Caco-2 (cell line): ENCODE results near the gene NMNAT1. TPM values are rescaled to one million over a fixed set of nuclear protein-coding genes. Genes with fewer than 3 reads are reported as not detected.

Experiments used
- BruUV-seq: library from RNA; stranded (reverse); fragments of 400-500 nt; replicated peaks from 2 replicates; lab custom pipeline; 2021; lab: Mats Ljungman, UMichigan
- CTCF ChIA-PET: fragments of 300-600 bp; sonication (Branson Sonifier 250); formaldehyde crosslinking; loops from one replicate; lab custom pipeline; 2022; ENCODE audit warnings: antibody characterized with exemption; lab: Charles Lee
- POLR2A ChIA-PET: fragments of 300-600 bp; sonication (Branson Sonifier 250); formaldehyde crosslinking; loops from one replicate; lab custom pipeline; 2022; ENCODE audit warnings: antibody characterized with exemption; lab: Charles Lee
- DNase-seq, 2 experiments: peaks; one replicate each; pipeline versions ENCODE4 v3.0.0 to v3.0.0-alpha.2; 2020 to 2022
- H3K27me3 ChIP-seq: replicated peaks from 2 replicates; pipeline ENCODE4 v1.6.0; 2011; ENCODE audit warnings: low read length; ENCODE audit not compliant: control insufficient read depth, insufficient read depth
- H3K36me3 ChIP-seq: 2 replicates; pipeline ENCODE4 v1.5.1; 2011; ENCODE audit warnings: low read length; ENCODE audit not compliant: control insufficient read depth, insufficient read depth
- H3K4me1 ChIP-seq: fragments of 250-450 bp; sonication (Bioruptor Pico); 2 replicates; pipeline ENCODE4 v1.5.1; 2020; ENCODE audit warnings: mild to moderate bottlenecking
- H3K4me3 ChIP-seq: 2 replicates; pipeline ENCODE4 v1.5.1; 2011; ENCODE audit warnings: low read depth, mild to moderate bottlenecking, control low read depth, low read length
- H3K9me3 ChIP-seq: fragments of 250-450 bp; sonication (Bioruptor Pico); 2 replicates; pipeline ENCODE4 v1.5.1; 2020; ENCODE audit warnings: mild to moderate bottlenecking, moderate library complexity
- H3K27ac Mint-ChIP-seq: one replicate; pipeline ENCODE4 v1.8.0; 2022; ENCODE audit warnings: mixed read lengths; ENCODE audit not compliant: unreplicated experiment
- H3K27me3 Mint-ChIP-seq: one replicate; pipeline ENCODE4 v1.8.0; 2022; ENCODE audit warnings: mixed read lengths; ENCODE audit not compliant: insufficient read depth, unreplicated experiment
- H3K36me3 Mint-ChIP-seq: one replicate; pipeline ENCODE4 v1.8.0; 2022; ENCODE audit warnings: mild to moderate bottlenecking, mixed read lengths; ENCODE audit not compliant: insufficient read depth, unreplicated experiment
- H3K4me1 Mint-ChIP-seq: one replicate; pipeline ENCODE4 v1.8.0; 2022; ENCODE audit warnings: low read depth, mixed read lengths; ENCODE audit not compliant: unreplicated experiment
- H3K4me3 Mint-ChIP-seq: one replicate; pipeline ENCODE4 v1.8.0; 2022; ENCODE audit warnings: mild to moderate bottlenecking, moderate library complexity, mixed read lengths; ENCODE audit not compliant: unreplicated experiment
- H3K9me3 Mint-ChIP-seq: one replicate; pipeline ENCODE4 v1.8.0; 2022; ENCODE audit warnings: mixed read lengths; ENCODE audit not compliant: unreplicated experiment
- intact Hi-C: fragments of 100-400 bp; cut with micrococcal nuclease; formaldehyde crosslinking; loops from one replicate; pipeline ENCODE4 v1.10.0; 2022; ENCODE audit not compliant: unreplicated experiment
- total RNA-seq: library from RNA; stranded (reverse); gene quantifications from 2 replicates; pipeline ENCODE4 v1.2.3, GENCODE V29; 2022
- TF ChIP-seq, protein P1 (sequence below), 2 experiments: fragments of 200-600 bp in 1 of 2; IDR thresholded peaks; 1 replicate in 1 of 2; 2 replicates in 1 of 2; pipeline versions ENCODE4 v1.5.1 to v1.8.0; 2011 to 2022; ENCODE audit warnings: antibody characterized with exemption in 1 of 2, control low read depth in 1 of 2, inconsistent platforms in 1 of 2, low read depth in 1 of 2, low read length in 1 of 2, mild to moderate bottlenecking in 1 of 2, moderate library complexity in 1 of 2; ENCODE audit not compliant: insufficient read depth in 1 of 2, severe bottlenecking in 1 of 2, unreplicated experiment in 1 of 2

The NMNAT1 gene
- total RNA-seq, 1 experiment from 2014 or later, result 3.8 TPM

DNA sequence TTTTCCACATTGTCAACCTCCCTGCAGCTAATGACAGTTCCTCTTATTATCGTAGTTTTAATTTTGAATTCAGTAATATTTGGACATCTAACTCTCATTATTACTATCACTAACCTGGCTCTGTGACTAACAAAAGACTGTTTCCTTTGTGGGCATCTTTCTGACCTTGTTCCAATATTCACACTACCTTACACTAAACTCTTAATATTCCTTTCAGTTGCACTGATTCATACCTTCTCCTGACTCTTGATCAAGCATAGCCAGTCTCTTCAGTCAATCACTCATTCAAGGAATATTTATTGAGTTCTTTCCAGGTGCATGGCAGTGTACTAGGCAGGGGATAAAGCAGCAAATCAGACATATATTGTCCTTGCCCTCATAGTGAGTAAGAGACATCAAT lies 25.4 kb upstream of the NMNAT1 start:
- POLR2A ChIA-PET, result no interaction called here
- CTCF ChIA-PET, result no interaction called here
- H3K36me3 Mint-ChIP-seq, result no peaks in the 10 kb centered on the region

DNA sequence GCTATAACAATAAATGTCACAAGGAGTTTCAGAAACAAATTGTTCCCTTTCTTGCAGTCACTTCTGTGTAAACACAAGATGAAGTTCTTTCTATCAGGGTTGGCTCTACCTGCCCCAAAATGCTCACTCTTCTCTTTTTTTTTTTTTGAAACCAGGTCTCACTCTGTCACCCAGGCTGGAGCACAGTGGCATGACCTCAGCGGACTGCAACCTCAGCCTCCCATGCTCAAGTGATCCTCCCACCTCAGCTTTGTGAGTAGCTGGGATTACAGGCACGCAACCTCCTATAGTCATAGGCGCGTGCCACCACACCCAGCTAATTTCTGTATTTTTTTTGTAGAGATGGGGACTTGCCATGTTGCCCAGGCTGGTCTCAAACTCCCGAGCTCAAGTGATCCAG lies 22.7 kb upstream of the NMNAT1 start:
- Histone ChIP-seq H3K4me1 (no peaks in the 10 kb centered on the region), H3K4me3 (no peak overlapping the region), H3K36me3 (no peaks in the 10 kb centered on the region), H3K9me3 (no peaks in the 10 kb centered on the region), H3K27me3 (no peaks in the 10 kb centered on the region)
- no peak for DNase-seq
- intact Hi-C loops, result no loop called here
- POLR2A ChIA-PET, result no interaction called here
- BruUV-seq, result no TSS peak
- Mint-ChIP-seq H3K27me3 (peaks cover 2% of the 10 kb centered on the region), H3K4me1 (no peaks in the 10 kb centered on the region), H3K27ac (no peak overlapping the region), H3K4me3 (no peak overlapping the region), H3K9me3 (no peaks in the 10 kb centered on the region), H3K36me3 (no peaks in the 10 kb centered on the region)
- CTCF ChIA-PET, result no interaction called here
- TF ChIP-seq, protein P1, sequence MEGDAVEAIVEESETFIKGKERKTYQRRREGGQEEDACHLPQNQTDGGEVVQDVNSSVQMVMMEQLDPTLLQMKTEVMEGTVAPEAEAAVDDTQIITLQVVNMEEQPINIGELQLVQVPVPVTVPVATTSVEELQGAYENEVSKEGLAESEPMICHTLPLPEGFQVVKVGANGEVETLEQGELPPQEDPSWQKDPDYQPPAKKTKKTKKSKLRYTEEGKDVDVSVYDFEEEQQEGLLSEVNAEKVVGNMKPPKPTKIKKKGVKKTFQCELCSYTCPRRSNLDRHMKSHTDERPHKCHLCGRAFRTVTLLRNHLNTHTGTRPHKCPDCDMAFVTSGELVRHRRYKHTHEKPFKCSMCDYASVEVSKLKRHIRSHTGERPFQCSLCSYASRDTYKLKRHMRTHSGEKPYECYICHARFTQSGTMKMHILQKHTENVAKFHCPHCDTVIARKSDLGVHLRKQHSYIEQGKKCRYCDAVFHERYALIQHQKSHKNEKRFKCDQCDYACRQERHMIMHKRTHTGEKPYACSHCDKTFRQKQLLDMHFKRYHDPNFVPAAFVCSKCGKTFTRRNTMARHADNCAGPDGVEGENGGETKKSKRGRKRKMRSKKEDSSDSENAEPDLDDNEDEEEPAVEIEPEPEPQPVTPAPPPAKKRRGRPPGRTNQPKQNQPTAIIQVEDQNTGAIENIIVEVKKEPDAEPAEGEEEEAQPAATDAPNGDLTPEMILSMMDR (IDR thresholded peaks at IDR 0.05; ENCODE audit: insufficient read depth in 1 of 2, low read depth in 1 of 2, low read length in 1 of 2, severe bottlenecking in 1 of 2, unreplicated experiment in 1 of 2), result no peak

More for the DNA sequence above, 25.4 kb upstream of the NMNAT1 start:
- Histone ChIP-seq H3K4me3 (no peak overlapping the region), H3K9me3 (no peaks in the 10 kb centered on the region), H3K4me1 (no peaks in the 10 kb centered on the region), H3K27me3 (no peaks in the 10 kb centered on the region), H3K36me3 (no peaks in the 10 kb centered on the region)
- no peak overlapping the region for H3K27ac Mint-ChIP-seq
- H3K4me1 Mint-ChIP-seq, result no peaks in the 10 kb centered on the region
- TF ChIP-seq, protein P1 (IDR thresholded peaks at IDR 0.05; ENCODE audit: insufficient read depth in 1 of 2, low read depth in 1 of 2, low read length in 1 of 2, severe bottlenecking in 1 of 2, unreplicated experiment in 1 of 2), result no peak
- peaks cover 2% of the 10 kb centered on the region for H3K27me3 Mint-ChIP-seq
- intact Hi-C loops, result no loop called here
- H3K9me3 Mint-ChIP-seq, result no peaks in the 10 kb centered on the region
- no TSS peak for BruUV-seq
- DNase-seq, result no peak
- no peak overlapping the region for H3K4me3 Mint-ChIP-seq

DNA sequence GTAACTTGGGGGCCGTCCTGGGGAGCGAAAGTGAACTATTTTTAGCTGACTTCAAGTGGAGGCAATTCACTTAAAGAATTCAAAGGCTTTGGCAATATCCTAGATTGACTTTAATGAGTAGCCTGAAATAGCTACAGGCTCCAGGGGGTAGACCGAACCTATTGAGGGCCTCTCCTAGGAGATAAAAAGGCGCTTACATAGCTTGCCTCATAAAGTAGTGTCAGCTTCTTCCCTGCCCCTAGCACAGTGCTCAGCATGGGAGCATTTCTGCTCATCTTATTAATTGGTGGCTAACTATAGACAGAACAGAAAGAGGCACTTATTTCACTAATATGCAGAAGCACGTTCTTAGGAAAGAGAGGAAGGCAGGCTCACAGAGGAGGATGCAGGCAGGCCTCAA lies 20.9 kb upstream of the NMNAT1 start:
- H3K9me3 ChIP-seq, result no peaks in the 10 kb centered on the region
- ChIA-PET POLR2A (interaction anchor here (0.8 kb wide), 1 partner anchor 11 kb away, joined by 3 read pairs; no protein-coding TSS in a partner anchor), CTCF (no interaction called here)
- BruUV-seq, result no TSS peak
- no peak overlapping the region for H3K4me3 ChIP-seq
- TF ChIP-seq, protein P1 (IDR thresholded peaks at IDR 0.05; ENCODE audit: insufficient read depth in 1 of 2, low read depth in 1 of 2, low read length in 1 of 2, severe bottlenecking in 1 of 2, unreplicated experiment in 1 of 2), result no peak
- intact Hi-C loops, result no loop called here
- no peak overlapping the region for H3K27ac Mint-ChIP-seq
- no peaks in the 10 kb centered on the region for H3K9me3 Mint-ChIP-seq
- no peaks in the 10 kb centered on the region for H3K36me3 ChIP-seq
- no peak for DNase-seq
- H3K36me3 Mint-ChIP-seq, result no peaks in the 10 kb centered on the region
- H3K4me1 ChIP-seq, result no peaks in the 10 kb centered on the region
- no peaks in the 10 kb centered on the region for H3K4me1 Mint-ChIP-seq
- H3K27me3 Mint-ChIP-seq, result peaks cover 2% of the 10 kb centered on the region
- H3K4me3 Mint-ChIP-seq, result no peak overlapping the region
- H3K27me3 ChIP-seq, result no peaks in the 10 kb centered on the region
